Endothelial cell (in vitro differentiated cells): Measurements from ENCODE around the gene OR1D5. TPM values are rescaled to one million over a fixed set of nuclear protein-coding genes. Genes with fewer than 3 reads are reported as not detected.

ENCODE experiments used
- DNase-seq: peaks from one replicate; pipeline ENCODE4 v3.0.0; 2021; ENCODE audit warnings: low spot score
- H3K27ac Mint-ChIP-seq: one replicate; pipeline ENCODE4 v1.8.0; 2021; ENCODE audit warnings: mixed read lengths, inconsistent platforms; ENCODE audit not compliant: unreplicated experiment
- H3K27me3 Mint-ChIP-seq: one replicate; pipeline ENCODE4 v1.8.0; 2021; ENCODE audit warnings: mild to moderate bottlenecking, moderate library complexity, mixed read lengths, inconsistent platforms; ENCODE audit not compliant: unreplicated experiment
- H3K36me3 Mint-ChIP-seq: one replicate; pipeline ENCODE4 v1.8.0; 2021; ENCODE audit warnings: mild to moderate bottlenecking, low read depth, mixed read lengths, inconsistent platforms; ENCODE audit not compliant: unreplicated experiment
- H3K4me1 Mint-ChIP-seq: one replicate; pipeline ENCODE4 v1.8.0; 2021; ENCODE audit warnings: mild to moderate bottlenecking, mixed read lengths, inconsistent platforms; ENCODE audit not compliant: unreplicated experiment
- H3K4me3 Mint-ChIP-seq: one replicate; pipeline ENCODE4 v1.8.0; 2021; ENCODE audit warnings: mild to moderate bottlenecking, mixed read lengths, inconsistent platforms; ENCODE audit not compliant: unreplicated experiment
- H3K9me3 Mint-ChIP-seq: one replicate; pipeline ENCODE4 v1.8.0; 2021; ENCODE audit warnings: mixed read lengths, inconsistent platforms; ENCODE audit not compliant: unreplicated experiment
- CTCF ChIP-seq: fragments of 200-600 bp; sonication (generic); IDR thresholded peaks from one replicate; pipeline ENCODE4 v1.5.0; 2021; ENCODE audit warnings: antibody characterized with exemption; ENCODE audit not compliant: unreplicated experiment
- total RNA-seq: library from RNA; stranded (reverse); fragmentation: NEBNext Ultra II Directional; extraction: Animal tissue kit (Norgen Biotek cat#: 25700); gene quantifications from one replicate; pipeline ENCODE4 v1.2.1, GENCODE V29; 2021; ENCODE audit not compliant: unreplicated experiment

OR1D5 gene
- total RNA-seq, 1 donor from 2014 or later: not detected

DNA sequence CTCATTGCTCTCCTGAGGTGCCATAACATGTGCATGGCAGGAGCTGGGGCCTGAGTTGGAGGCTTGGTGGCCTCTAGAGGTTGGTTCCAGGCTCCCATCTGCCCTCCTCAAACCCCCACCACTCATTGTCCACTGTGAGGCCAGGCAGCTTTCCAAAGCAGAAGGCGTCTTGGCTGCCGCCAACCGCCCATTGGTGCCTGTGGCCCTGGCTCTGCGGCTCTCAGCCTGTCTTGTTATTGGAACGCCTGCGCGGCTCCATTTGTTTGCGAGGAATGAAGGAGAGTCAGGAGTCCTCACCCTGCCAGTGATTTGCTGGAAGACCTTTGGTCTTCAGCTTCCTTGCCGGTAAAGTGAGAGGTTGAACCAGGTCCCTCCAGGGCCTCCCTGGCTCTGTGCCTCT is 43.6 kb downstream of the OR1D5 start:
- no peak for TF ChIP-seq CTCF
- Mint-ChIP-seq H3K27me3 (peaks cover 3% of the 10 kb centered on the region), H3K4me3 (no peak overlapping the region), H3K27ac (no peak overlapping the region), H3K36me3 (peaks cover 43% of the 10 kb centered on the region), H3K4me1 (no peaks in the 10 kb centered on the region), H3K9me3 (peaks cover 5% of the 10 kb centered on the region)
- no peak for DNase-seq

- no peak for DNase-seq
- H3K36me3 Mint-ChIP-seq: peaks cover 28% of the 10 kb centered on the region
Measured at GRCh38 chr17:3017936-3018335, 45.5 kb downstream of the OR1D5 start.

GRCh38 chr17:3015890-3016289 is 47.5 kb downstream of the OR1D5 start:
- no peak overlapping the region for H3K4me3 Mint-ChIP-seq
- no peak for DNase-seq
- H3K36me3 Mint-ChIP-seq: peaks cover 7% of the 10 kb centered on the region
- no peak for TF ChIP-seq CTCF
- H3K9me3 Mint-ChIP-seq: no peaks in the 10 kb centered on the region
- peaks cover 2% of the 10 kb centered on the region for H3K27me3 Mint-ChIP-seq
- H3K4me1 Mint-ChIP-seq: peaks cover 3% of the 10 kb centered on the region
- H3K27ac Mint-ChIP-seq: no peak overlapping the region

More at GRCh38 chr17:3017936-3018335, 45.5 kb downstream of the OR1D5 start:
- Mint-ChIP-seq H3K4me3 (no peak overlapping the region), H3K27ac (no peak overlapping the region), H3K9me3 (peaks cover 1% of the 10 kb centered on the region), H3K4me1 (no peaks in the 10 kb centered on the region), H3K27me3 (no peaks in the 10 kb centered on the region)
- TF ChIP-seq CTCF: no peak

- H3K36me3 Mint-ChIP-seq: peaks cover 5% of the 10 kb centered on the region
- peaks cover 6% of the 10 kb centered on the region for H3K27me3 Mint-ChIP-seq
- peak; percentile 75 for DNase-seq
- no peaks in the 10 kb centered on the region for H3K9me3 Mint-ChIP-seq
- H3K27ac Mint-ChIP-seq: no peak overlapping the region
- no peak overlapping the region for H3K4me3 Mint-ChIP-seq
- H3K4me1 Mint-ChIP-seq: peaks cover 17% of the 10 kb centered on the region
- TF ChIP-seq CTCF: peak; percentile 80
Measured at GRCh38 chr17:3012926-3013581, 50.4 kb downstream of the OR1D5 start.

Other genes with a start within 250 kb of the OR1D5 start
- not detected for gene OR1D2, start 40.8 kb upstream of the OR1D5 start, total RNA-seq
- not detected for gene OR1G1, start 63.9 kb upstream of the OR1D5 start, total RNA-seq
- not detected for gene OR1A2, start 133.9 kb upstream of the OR1D5 start, total RNA-seq
- not detected for gene OR1A1, start 144.1 kb upstream of the OR1D5 start, total RNA-seq
- not detected for gene OR3A1, start 234.8 kb upstream of the OR1D5 start, total RNA-seq